ENCODE measurements around the gene MROH9. TPM values are rescaled to one million over a fixed set of nuclear protein-coding genes. Genes with fewer than 3 reads are reported as not detected.

MROH9 gene
- total and polyA plus RNA-seq, 2 of the 4 experiments (the other 2 are of a cell fraction): not detected

DNA sequence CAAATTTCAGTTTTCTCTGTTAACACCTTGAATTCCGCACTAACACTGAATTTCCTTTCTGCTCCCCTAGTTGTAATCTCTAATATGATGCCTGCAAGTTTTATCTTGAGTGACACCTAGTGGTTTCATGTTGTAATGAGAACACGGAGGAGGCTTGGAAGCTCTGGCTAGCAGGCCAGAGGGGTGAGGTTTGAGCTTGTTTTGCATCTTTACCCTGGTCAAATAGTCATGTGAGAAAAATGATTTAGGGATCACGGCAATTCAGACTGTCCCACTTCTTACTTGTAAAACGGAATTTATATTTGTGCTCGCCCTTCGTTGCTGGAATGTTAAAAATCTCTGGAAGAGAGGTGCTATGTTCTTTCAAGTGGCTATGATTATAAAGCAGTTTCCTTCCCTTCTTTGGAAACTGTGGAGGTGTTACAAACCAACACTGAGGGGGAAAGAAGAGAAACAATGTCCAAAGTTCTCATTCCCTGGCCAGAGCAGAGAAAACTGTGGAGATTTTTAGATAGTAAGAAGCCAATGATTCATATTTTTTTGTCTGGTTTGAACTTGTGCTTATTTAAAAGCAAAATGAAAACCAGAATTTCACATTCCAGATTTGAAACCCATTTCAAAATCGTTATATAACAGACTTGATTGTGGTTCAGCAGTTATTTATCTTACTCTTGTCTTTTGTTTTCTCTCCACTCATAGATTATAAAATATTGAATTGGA is 5.3 kb upstream of the MROH9 start (continued):
- TF ChIP-seq CEBPB (IDR thresholded peaks at IDR 0.05; ENCODE audit: low read depth, low read length): no peak

DNA sequence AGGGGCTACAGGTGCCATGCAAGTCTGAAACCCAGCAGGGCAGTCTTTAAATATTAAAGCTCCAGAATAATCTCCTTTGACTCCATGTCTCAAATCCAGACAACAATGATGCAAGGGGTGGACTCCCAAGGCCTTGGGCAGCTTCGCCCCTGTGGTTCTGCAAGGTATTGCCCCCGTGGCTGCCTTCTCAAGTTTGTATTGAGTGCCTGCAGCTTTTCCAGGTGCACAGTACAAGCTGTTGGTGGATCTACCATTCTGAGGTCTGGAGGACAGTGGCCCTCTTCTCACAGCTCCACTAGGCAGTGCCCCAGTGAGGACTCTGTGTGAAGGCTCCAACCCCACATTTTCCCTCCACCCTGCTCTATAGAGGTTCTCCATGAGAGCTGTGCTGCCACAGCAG is 3.7 kb upstream of the MROH9 start:
- Histone ChIP-seq H3K23ac (ENCODE audit: low read depth, low read length) (no peak overlapping the region), H2BK15ac (ENCODE audit: low read depth, low read length) (no peak overlapping the region), H3K27ac (ENCODE audit: insufficient read depth, low read length) (no peak overlapping the region), H2BK5ac (ENCODE audit: low read depth, low read length, poor library complexity, severe bottlenecking) (no peak overlapping the region), H4K20me1 (ENCODE audit: insufficient read depth, low read length) (no peaks in the 10 kb centered on the region), H4K8ac (ENCODE audit: low read depth in 2 of 2, low read length in 2 of 2) (no peak overlapping the region), H2BK120ac (ENCODE audit: low read depth, low read length) (no peak overlapping the region), H3K18ac (ENCODE audit: low read depth, low read length) (no peak overlapping the region), H3K27me3 (ENCODE audit: control insufficient read depth, insufficient read depth, low read length) (no peaks in the 10 kb centered on the region; the same call in 1 of the 2 replicates), H3K9me3 (ENCODE audit: control insufficient read depth, insufficient read depth, low read length) (no peaks in the 10 kb centered on the region), H4K91ac (ENCODE audit: insufficient read depth, low read depth, low read length) (no peak overlapping the region), H3K4me3 (ENCODE audit: insufficient read depth, low read depth, low read length) (no peak overlapping the region), H2BK20ac (ENCODE audit: low read depth, low read length) (no peak overlapping the region), H3K4ac (ENCODE audit: low read depth, low read length) (no peak overlapping the region), H3K79me1 (ENCODE audit: low read depth in 1 of 2, low read length in 2 of 2) (no peaks in the 10 kb centered on the region), H2AFZ (replicated peaks; ENCODE audit: low read length, poor library complexity) (no peak overlapping the region), H3K9me1 (ENCODE audit: insufficient read depth, low read length) (no peaks in the 10 kb centered on the region), H3K4me1 (ENCODE audit: control insufficient read depth, insufficient read depth, low read length) (no peaks in the 10 kb centered on the region), H3K4me2 (ENCODE audit: low read depth, low read length) (no peak overlapping the region), H3K9ac (ENCODE audit: low read depth, low read length) (no peak overlapping the region), H4K5ac (ENCODE audit: low read depth, low read length) (no peak overlapping the region), H2AK9ac (replicated peaks; ENCODE audit: low read depth, low read length, poor library complexity) (no peak overlapping the region), H3K36me3 (ENCODE audit: control insufficient read depth, insufficient read depth, low read length) (no peaks in the 10 kb centered on the region), H3K14ac (replicated peaks; ENCODE audit: low read depth, low read length) (no peak overlapping the region), H3K56ac (ENCODE audit: extremely low read depth, insufficient read depth, low read length) (no peak overlapping the region), H2AK5ac (ENCODE audit: low read depth, low read length) (no peak overlapping the region)
- WGBS, 2 experiments (ENCODE audit: extremely low coverage in 2 of 2, insufficient read length in 1 of 2): no CpG with 5 or more reads among the region's 2 CpGs
- dilution Hi-C loops (cut with HindIII; ENCODE audit: low sequenced_read_pairs, unreplicated experiment): no loop called here
- ATAC-seq (ENCODE audit: low read depth) (no peak), DNase-seq (no peak)
- in situ Hi-C loops (cut with MboI; ENCODE audit: low sequenced_read_pairs): no loop called here
- ChIA-PET CTCF (no interaction called here), POLR2A (ENCODE audit: unreplicated experiment) (no interaction called here)
- TF ChIP-seq FOS (IDR thresholded peaks at IDR 0.05; ENCODE audit: low read depth, low read length) (no peak), NFE2L2 (IDR thresholded peaks at IDR 0.05; ENCODE audit: low read depth, low read length) (no peak), RCOR1 (IDR thresholded peaks at IDR 0.05; ENCODE audit: insufficient replicate concordance, low read length) (no peak), POLR2A (IDR thresholded peaks at IDR 0.05; ENCODE audit: low read depth, low read length) (no peak), MXI1 (IDR thresholded peaks at IDR 0.05; ENCODE audit: borderline replicate concordance, low read depth, low read length) (no peak), RAD21 (IDR thresholded peaks at IDR 0.05; ENCODE audit: low read length) (no peak), RFX5 (IDR thresholded peaks at IDR 0.05; ENCODE audit: low read depth, low read length) (no peak), BHLHE40 (IDR thresholded peaks at IDR 0.05; ENCODE audit: low read depth, low read length) (no peak), CHD1 (IDR thresholded peaks at IDR 0.05; ENCODE audit: low read depth, low read length) (no peak)
- TF ChIP-seq, protein P1, sequence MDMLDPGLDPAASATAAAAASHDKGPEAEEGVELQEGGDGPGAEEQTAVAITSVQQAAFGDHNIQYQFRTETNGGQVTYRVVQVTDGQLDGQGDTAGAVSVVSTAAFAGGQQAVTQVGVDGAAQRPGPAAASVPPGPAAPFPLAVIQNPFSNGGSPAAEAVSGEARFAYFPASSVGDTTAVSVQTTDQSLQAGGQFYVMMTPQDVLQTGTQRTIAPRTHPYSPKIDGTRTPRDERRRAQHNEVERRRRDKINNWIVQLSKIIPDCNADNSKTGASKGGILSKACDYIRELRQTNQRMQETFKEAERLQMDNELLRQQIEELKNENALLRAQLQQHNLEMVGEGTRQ (IDR thresholded peaks at IDR 0.05; ENCODE audit: low read depth, low read length): no peak
- TF ChIP-seq, protein P2, sequence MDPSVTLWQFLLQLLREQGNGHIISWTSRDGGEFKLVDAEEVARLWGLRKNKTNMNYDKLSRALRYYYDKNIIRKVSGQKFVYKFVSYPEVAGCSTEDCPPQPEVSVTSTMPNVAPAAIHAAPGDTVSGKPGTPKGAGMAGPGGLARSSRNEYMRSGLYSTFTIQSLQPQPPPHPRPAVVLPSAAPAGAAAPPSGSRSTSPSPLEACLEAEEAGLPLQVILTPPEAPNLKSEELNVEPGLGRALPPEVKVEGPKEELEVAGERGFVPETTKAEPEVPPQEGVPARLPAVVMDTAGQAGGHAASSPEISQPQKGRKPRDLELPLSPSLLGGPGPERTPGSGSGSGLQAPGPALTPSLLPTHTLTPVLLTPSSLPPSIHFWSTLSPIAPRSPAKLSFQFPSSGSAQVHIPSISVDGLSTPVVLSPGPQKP (IDR thresholded peaks at IDR 0.05; ENCODE audit: borderline replicate concordance, low read depth, low read length): no peak
- no TSS peak for BruUV-seq (replicated peaks)
- intact Hi-C loops (cut with micrococcal nuclease): no loop called here

Measured in IMR-90 (cell line).